Ascending aorta (tissue), 2 donors: ENCODE results near the gene SNRPD3. TPM values are rescaled to one million over a fixed set of nuclear protein-coding genes. Genes with fewer than 3 reads are reported as not detected.
"Not testable (repeated sequence)": the region's sequence is repeated elsewhere in the genome, so short reads cannot be mapped to it uniquely, and the experiment has no call there.

Experiments used
- DNase-seq, 2 donors: peaks; one replicate each; pipeline ENCODE4 v3.0.0-alpha.2; 2019; ENCODE audit warnings: low spot score in 2 of 2
- H3K27ac ChIP-seq, 2 donors: fragments of 200-600 bp; sonication (generic); one replicate each; pipeline ENCODE4 v1.5.1; 2016 to 2017; ENCODE audit warnings: mild to moderate bottlenecking in 1 of 2
- H3K27me3 ChIP-seq: fragments of 200-600 bp; sonication (generic); one replicate; pipeline ENCODE4 v1.5.1; 2017
- H3K36me3 ChIP-seq, 2 donors: fragments of 200-600 bp; sonication (generic); one replicate each; pipeline ENCODE4 v1.5.1; 2016
- H3K4me1 ChIP-seq, 2 donors: fragments of 200-600 bp; sonication (generic); one replicate each; pipeline ENCODE4 v1.5.1; 2016 to 2017; ENCODE audit warnings: mild to moderate bottlenecking in 1 of 2
- H3K4me3 ChIP-seq, 2 donors: fragments of 200-600 bp; sonication (generic); one replicate each; pipeline ENCODE4 v1.5.1; 2016 to 2017; ENCODE audit warnings: mild to moderate bottlenecking in 1 of 2
- H3K9me3 ChIP-seq, 2 donors: fragments of 200-600 bp; sonication (generic); one replicate each; pipeline ENCODE4 v1.5.1; 2016
- intact Hi-C: fragments of 100-400 bp; cut with DNase I; formaldehyde crosslinking; loops from one replicate; pipeline ENCODE4 v1.15.1; 2023
- total RNA-seq: library from RNA; depleted of rRNA; stranded (reverse); fragments of >200 nt; gene quantifications from one replicate; pipeline ENCODE4 v1.1.0, GENCODE V29; 2016
- TF ChIP-seq, protein P1 (sequence below), 3 experiments: fragments of 200-600 bp in 2 of 3; fragments of 450-650 bp in 1 of 3; sonication (generic) in 2 of 3; IDR thresholded peaks; one replicate each; pipeline ENCODE4 v1.5.1; 2016 to 2019; ENCODE audit warnings: antibody characterized with exemption in 3 of 3, mild to moderate bottlenecking in 1 of 3, moderate library complexity in 1 of 3

The SNRPD3 gene
- total RNA-seq, 1 donor from 2014 or later: 113 TPM

DNA sequence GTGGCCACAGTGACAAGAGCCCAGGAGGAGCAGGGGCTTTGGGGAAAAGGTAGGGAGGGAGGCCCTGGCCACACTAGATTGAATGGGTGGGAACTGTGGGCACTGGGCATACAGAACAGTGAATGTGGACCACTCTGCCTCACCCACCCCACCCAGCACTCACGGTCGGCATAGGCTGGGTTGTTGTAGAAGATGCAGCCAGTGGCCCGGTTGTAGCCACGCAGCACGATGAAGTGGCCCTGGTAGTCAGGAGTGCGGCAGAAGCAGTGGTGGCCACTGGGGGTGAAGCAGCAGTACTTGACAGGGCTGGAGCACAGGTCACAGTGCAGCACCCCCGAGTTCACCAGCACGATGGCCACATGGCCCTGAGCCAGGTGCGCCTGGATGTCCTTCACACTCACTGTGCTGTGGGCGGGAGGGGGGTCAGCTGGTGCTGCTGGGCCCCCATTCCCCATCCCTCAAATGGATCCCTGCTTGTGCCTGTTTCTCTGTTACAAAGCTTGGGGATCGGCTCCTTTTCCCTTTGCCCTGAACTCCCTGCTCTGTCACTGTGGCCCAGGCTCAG, 12.0 kb upstream of the SNRPD3 start:
- intact Hi-C loops: no loop called here
- TF ChIP-seq, protein P1, sequence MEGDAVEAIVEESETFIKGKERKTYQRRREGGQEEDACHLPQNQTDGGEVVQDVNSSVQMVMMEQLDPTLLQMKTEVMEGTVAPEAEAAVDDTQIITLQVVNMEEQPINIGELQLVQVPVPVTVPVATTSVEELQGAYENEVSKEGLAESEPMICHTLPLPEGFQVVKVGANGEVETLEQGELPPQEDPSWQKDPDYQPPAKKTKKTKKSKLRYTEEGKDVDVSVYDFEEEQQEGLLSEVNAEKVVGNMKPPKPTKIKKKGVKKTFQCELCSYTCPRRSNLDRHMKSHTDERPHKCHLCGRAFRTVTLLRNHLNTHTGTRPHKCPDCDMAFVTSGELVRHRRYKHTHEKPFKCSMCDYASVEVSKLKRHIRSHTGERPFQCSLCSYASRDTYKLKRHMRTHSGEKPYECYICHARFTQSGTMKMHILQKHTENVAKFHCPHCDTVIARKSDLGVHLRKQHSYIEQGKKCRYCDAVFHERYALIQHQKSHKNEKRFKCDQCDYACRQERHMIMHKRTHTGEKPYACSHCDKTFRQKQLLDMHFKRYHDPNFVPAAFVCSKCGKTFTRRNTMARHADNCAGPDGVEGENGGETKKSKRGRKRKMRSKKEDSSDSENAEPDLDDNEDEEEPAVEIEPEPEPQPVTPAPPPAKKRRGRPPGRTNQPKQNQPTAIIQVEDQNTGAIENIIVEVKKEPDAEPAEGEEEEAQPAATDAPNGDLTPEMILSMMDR (IDR thresholded peaks at IDR 0.05): no peak
- no peak overlapping the region for H3K27ac ChIP-seq
- H3K9me3 ChIP-seq: no peaks in the 10 kb centered on the region
- peaks cover 74 to 75% of the 10 kb centered on the region in 2 donors for H3K36me3 ChIP-seq
- no peak overlapping the region for H3K4me3 ChIP-seq
- H3K4me1 ChIP-seq: peaks cover 2 to 6% of the 10 kb centered on the region in 2 donors
- no peaks in the 10 kb centered on the region for H3K27me3 ChIP-seq
- DNase-seq: no peak

DNA sequence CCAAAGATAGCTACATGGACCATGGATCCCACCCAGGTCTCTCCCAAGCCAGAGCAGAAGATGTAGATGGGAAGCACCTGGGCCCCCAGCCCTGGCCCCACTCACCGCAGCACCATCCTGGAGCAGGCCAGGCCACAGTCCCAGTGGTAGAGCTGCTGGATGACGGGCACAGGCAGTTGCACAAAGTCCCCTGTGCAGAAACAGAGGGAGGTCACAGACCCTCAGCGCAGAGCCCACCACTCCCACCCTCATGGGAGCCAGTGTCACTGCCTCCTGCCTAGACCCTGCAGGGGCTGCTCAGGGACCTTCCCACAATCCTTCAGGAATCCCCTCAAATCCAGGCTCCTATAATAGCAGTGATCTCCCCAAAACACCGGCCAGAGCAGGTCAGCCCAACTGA, 7.0 kb upstream of the SNRPD3 start:
- Histone ChIP-seq H3K27me3 (no peaks in the 10 kb centered on the region), H3K27ac (no peak overlapping the region), H3K4me3 (no peak overlapping the region), H3K4me1 (peaks cover 7 to 14% of the 10 kb centered on the region in 2 donors), H3K36me3 (peaks cover 33 to 34% of the 10 kb centered on the region in 2 donors), H3K9me3 (no peaks in the 10 kb centered on the region)
- intact Hi-C loops: no loop called here
- TF ChIP-seq, protein P1 (IDR thresholded peaks at IDR 0.05): no peak
- DNase-seq: no peak

DNA sequence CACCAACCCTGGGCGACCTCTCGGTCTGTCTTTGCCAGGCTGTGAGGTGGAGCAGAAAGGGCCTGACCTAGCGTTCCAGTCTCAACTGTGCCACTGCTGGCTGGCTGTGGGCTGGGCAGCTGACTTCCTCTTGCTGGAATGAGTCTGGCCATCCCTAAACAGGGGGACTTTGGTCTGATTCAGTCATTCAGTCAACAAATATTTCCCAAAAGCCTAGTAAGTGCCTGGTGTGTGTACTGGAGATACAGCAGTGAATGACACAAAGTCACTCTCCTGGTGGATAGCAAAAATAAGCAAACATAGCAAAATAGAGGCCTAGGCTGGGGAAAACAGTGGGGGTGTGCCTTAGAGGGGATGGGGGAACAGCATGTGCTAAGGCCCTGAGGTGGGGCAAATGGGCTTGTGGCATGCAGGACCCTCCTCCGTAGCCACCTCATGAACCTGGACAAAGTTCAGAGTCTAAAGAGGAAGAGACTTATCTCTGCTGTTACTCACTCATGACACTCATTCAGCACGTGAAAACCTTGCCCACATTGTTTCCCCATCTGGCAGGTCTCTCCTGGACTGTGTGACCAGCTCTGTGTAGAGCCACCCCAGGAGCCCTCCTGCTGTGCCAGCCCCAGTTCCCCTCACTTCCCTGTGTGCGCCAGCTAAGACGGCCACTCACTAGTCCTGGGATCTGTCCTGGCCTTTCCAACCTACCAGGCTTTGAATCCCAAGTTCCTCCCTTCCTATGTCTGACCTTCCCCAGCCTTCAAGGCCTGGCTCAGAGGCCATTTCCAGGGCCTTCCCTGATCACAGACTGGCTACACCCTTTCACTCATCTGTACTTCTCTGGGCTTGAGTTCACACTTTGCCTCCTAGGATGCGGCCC, 5.5 kb upstream of the SNRPD3 start:
- no peak overlapping the region for H3K27ac ChIP-seq
- H3K4me1 ChIP-seq: peaks cover 9 to 15% of the 10 kb centered on the region in 2 donors
- peaks cover 24 to 29% of the 10 kb centered on the region in 2 donors for H3K36me3 ChIP-seq
- no peak for DNase-seq
- H3K27me3 ChIP-seq: no peaks in the 10 kb centered on the region
- no peak overlapping the region for H3K4me3 ChIP-seq
- TF ChIP-seq, protein P1 (IDR thresholded peaks at IDR 0.05): no peak
- intact Hi-C loops: no loop called here
- H3K9me3 ChIP-seq: no peaks in the 10 kb centered on the region

DNA sequence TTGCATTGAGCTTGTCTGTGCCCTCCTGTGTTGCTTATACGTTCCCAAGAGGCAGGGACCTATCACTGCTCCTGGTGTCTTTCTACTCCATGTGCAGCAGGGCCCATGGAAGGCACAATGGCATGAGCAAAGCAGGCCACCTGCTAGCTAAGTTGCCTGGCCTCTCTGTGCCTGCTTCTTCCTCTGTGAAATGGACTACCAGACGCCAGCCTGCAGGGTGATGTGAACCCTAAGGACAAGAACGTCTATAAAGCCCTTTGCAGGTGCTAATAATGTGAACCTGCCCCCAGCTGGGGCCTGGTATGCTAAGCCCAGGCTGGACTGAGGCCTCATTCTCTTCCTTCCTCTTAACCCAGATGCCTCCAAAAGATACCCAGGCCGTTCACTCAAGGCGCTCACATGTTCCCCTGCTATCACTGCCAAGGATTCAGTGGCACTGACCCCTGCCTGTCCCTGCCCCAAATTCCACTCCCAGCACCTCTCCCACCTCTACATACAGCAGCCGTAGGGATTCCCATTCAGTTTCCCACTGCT, 4.8 kb upstream of the SNRPD3 start:
- Histone ChIP-seq H3K36me3 (peaks cover 24 to 29% of the 10 kb centered on the region in 2 donors), H3K27me3 (no peaks in the 10 kb centered on the region), H3K4me3 (no peak overlapping the region), H3K27ac (no peak overlapping the region), H3K9me3 (no peaks in the 10 kb centered on the region), H3K4me1 (peaks cover 8 to 13% of the 10 kb centered on the region in 2 donors)
- DNase-seq: no peak
- intact Hi-C loops: no loop called here
- TF ChIP-seq, protein P1 (IDR thresholded peaks at IDR 0.05): no peak

DNA sequence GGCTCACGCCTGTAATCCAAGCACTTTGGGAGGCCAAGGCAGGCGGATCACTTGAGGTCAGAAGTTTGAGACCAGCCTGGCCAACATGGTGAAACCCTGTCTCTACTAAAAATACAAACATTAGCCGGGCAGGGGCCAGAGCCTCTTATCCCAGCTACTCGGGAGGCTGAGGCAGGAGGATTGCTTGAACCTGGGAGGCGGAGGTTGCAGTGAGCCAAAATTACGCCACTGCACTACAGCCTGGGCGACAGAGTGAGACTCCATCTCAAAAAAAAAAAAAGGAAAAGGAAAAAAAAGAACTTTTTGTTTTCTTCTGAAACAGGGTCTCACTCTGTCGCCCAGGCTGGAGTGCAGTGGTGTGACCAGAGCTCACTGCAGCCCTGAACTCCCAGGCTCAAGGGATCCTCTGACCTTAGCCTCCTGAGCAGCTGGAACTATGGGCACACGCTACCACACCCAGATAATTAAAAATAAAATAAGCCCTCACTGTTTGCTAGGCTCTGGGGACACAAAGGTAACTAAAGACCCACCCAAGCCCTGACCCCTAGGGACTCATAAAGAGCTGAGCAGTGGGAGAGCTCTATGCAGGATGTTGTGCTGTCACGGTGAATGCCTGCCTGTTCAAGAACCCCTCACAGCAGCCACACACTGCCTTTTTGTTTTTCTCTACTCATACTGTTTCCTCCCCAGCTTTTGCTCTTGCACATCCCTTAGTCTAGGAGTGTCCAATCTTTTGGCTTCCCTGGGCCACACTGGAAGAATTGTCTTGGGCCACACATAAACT, 3.1 kb upstream of the SNRPD3 start:
- H3K9me3 ChIP-seq, H3K4me3 ChIP-seq, H3K27me3 ChIP-seq, intact Hi-C loops, H3K27ac ChIP-seq, DNase-seq: not testable (repeated sequence)
- Histone ChIP-seq H3K36me3 (peaks cover 10 to 16% of the 10 kb centered on the region in 2 donors), H3K4me1 (peaks cover 20 to 26% of the 10 kb centered on the region in 2 donors)
